ENCODE data around the gene CACTIN.

The CACTIN gene

GRCh38 chr19:3622224-3622623, 4.4 kb downstream of the CACTIN start:
- DNase-seq: no peak

GRCh38 chr19:3621689-3622088, 4.9 kb downstream of the CACTIN start:
- DNase-seq: no peak

GRCh38 chr19:3620817-3621547, 5.6 kb downstream of the CACTIN start:
- DNase-seq: no peak

- no peak for DNase-seq
Measured at GRCh38 chr19:3620145-3620816, 6.3 kb downstream of the CACTIN start.

GRCh38 chr19:3619631-3620012, 7.0 kb downstream of the CACTIN start:
- no peak for DNase-seq

- no peak for DNase-seq
Measured at GRCh38 chr19:3618811-3619630, 7.6 kb downstream of the CACTIN start.

- peak; percentile 33 for DNase-seq
Measured at GRCh38 chr19:3618144-3618810, 8.3 kb downstream of the CACTIN start.

GRCh38 chr19:3617463-3617862, 9.1 kb downstream of the CACTIN start:
- no peak for DNase-seq

GRCh38 chr19:3615524-3616135, 11.0 kb downstream of the CACTIN start:
- no peak for DNase-seq

GRCh38 chr19:3614858-3615505, 11.6 kb downstream of the CACTIN start:
- no peak for DNase-seq

- DNase-seq: no peak
Measured at GRCh38 chr19:3613818-3614661, 12.6 kb downstream of the CACTIN start.

GRCh38 chr19:3612901-3613741, 13.5 kb downstream of the CACTIN start:
- no peak for DNase-seq

- DNase-seq: no peak
Measured at GRCh38 chr19:3612330-3612729, 14.3 kb downstream of the CACTIN start.

GRCh38 chr19:3611841-3612240, 14.7 kb downstream of the CACTIN start:
- no peak for DNase-seq

- DNase-seq: no peak
Measured at GRCh38 chr19:3610745-3611717, 15.6 kb downstream of the CACTIN start.

GRCh38 chr19:3609779-3610719, 16.5 kb downstream of the CACTIN start:
- DNase-seq: no peak

- DNase-seq: no peak
Measured at GRCh38 chr19:3608750-3609322, 17.8 kb downstream of the CACTIN start.

Measured in fibroblast of skin of right quadriceps (primary cell).